HAP-1 (cell line): ENCODE results near the gene ATP1B2.
A peak's percentile ranks its signal among the peaks of the same experiment; 100 is the strongest.
"Not testable (repeated sequence)": the region's sequence is repeated elsewhere in the genome, so short reads cannot be mapped to it uniquely, and the experiment has no call there.

ENCODE experiments used
- DNase-seq, 2 experiments: peaks; one replicate each; pipeline ENCODE4 v3.0.0-alpha.2; 2016 to 2020; ENCODE audit warnings: low spot score in 2 of 2
- H3K27me3 ChIP-seq: fragments of 250-450 bp; sonication (Bioruptor Pico); 2 replicates; pipeline ENCODE4 v1.5.1; 2020; ENCODE audit warnings: low read depth, mild to moderate bottlenecking, moderate library complexity
- H3K36me3 ChIP-seq: fragments of 250-450 bp; sonication (Bioruptor Pico); replicated peaks from 2 replicates; pipeline ENCODE4 v1.5.1; 2020; ENCODE audit warnings: mild to moderate bottlenecking
- H3K4me1 ChIP-seq: fragments of 250-450 bp; sonication (Bioruptor Pico); 2 replicates; pipeline ENCODE4 v1.5.1; 2020; ENCODE audit warnings: mild to moderate bottlenecking
- H3K4me3 ChIP-seq: fragments of 250-450 bp; sonication (Bioruptor Pico); 2 replicates; pipeline ENCODE4 v1.5.1; 2020; ENCODE audit warnings: mild to moderate bottlenecking, moderate library complexity
- H3K9me3 ChIP-seq: fragments of 250-450 bp; sonication (Bioruptor Pico); 2 replicates; pipeline ENCODE4 v1.5.1; 2020; ENCODE audit warnings: mild to moderate bottlenecking, moderate library complexity
- in situ Hi-C: fragments of 300-500 bp; cut with MboI; formaldehyde crosslinking; loops from 3 replicates; pipeline ENCODE4 v1.14.3; 2020; ENCODE audit warnings: low sequenced_read_pairs, inconsistent platforms, mixed read lengths

The ATP1B2 gene, protein sequence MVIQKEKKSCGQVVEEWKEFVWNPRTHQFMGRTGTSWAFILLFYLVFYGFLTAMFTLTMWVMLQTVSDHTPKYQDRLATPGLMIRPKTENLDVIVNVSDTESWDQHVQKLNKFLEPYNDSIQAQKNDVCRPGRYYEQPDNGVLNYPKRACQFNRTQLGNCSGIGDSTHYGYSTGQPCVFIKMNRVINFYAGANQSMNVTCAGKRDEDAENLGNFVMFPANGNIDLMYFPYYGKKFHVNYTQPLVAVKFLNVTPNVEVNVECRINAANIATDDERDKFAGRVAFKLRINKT

GRCh38 chr17:7650509-7651096, at the start of gene ATP1B2:
Gene ATP1B2 (plus strand): TSS chr17:7650926. CDS start chr17:7651519, 593 bp downstream.
- Histone ChIP-seq H3K4me1 (peaks cover 6% of the 10 kb centered on the region), H3K36me3 (no peaks in the 10 kb centered on the region), H3K9me3 (no peaks in the 10 kb centered on the region), H3K27me3 (peaks cover 12% of the 10 kb centered on the region), H3K4me3 (peak within 1 kb of the TSS; percentile 36)
- DNase-seq: peak; percentile 84 to 95
- in situ Hi-C loops: no loop called here

DNA sequence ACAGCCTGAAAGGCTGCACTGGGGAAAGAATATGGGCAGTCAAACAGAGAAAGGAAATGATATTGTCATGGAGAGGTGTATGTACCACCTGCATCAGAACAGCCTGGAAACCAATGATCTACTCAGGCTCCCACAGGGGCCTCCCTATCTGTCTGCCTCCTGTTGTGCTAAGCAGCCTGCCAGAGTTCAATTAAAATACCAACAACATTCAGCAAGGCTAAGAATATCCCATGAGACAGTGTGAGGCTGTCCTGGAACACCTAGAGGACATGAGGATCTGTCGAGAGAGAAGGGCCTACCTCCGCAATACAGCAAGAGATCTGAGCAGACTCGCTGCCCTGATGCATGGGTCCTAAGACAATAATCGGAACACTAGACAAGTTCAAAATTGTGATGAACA, 44.4 kb upstream of the ATP1B2 start:
- no peak overlapping the region for H3K4me3 ChIP-seq
- H3K9me3 ChIP-seq: no peaks in the 10 kb centered on the region
- DNase-seq: no peak
- peaks cover 3% of the 10 kb centered on the region; the same call in 1 of the 2 replicates for H3K4me1 ChIP-seq
- in situ Hi-C loops: no loop called here
- peaks cover 49% of the 10 kb centered on the region for H3K36me3 ChIP-seq
- H3K27me3 ChIP-seq: no peaks in the 10 kb centered on the region

- H3K27me3 ChIP-seq: no peaks in the 10 kb centered on the region
- in situ Hi-C loops: no loop called here
- no peak for DNase-seq
- peaks cover 12% of the 10 kb centered on the region for H3K4me1 ChIP-seq
- peaks cover 16% of the 10 kb centered on the region for H3K36me3 ChIP-seq
- H3K9me3 ChIP-seq: no peaks in the 10 kb centered on the region
- no peak overlapping the region for H3K4me3 ChIP-seq
Observed at GRCh38 chr17:7610641-7611040, 40.1 kb upstream of the ATP1B2 start.

DNA sequence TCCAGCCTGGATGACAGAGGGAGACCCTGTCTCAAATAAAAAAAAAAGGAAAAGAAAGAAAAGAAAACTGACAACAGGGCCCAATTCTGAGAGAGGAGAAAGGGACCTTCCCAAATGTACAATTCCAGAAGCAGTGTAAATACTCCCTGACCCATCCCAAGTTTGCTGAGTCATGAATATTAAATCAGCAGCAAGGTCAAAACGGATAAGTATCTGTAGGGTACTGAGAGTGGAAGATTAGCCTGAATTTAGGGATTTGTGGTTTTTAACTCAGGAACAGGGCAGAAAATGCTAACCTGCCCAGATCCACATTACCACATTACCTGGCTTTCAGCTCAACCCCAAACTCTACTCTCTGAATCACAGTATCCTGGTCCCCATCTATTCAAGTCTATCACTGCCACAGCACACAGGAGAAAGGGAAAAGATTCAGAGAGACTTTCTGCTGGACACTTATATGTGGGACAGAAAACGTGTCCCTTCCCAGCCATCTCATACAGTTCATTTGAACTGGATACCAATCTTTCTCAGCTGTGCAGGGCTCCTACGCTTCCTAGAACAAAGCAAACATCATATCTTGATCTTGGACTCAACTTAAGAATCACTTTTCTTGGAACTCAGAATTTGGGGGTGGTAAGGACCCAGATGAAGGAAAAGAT, 39.0 kb upstream of the ATP1B2 start:
- in situ Hi-C loops: no loop called here
- H3K4me3 ChIP-seq: no peak overlapping the region

GRCh38 chr17:7612294-7612640, 38.5 kb upstream of the ATP1B2 start:
- Histone ChIP-seq H3K27me3 (no peaks in the 10 kb centered on the region), H3K4me3 (no peak overlapping the region)

More for the DNA sequence above, 39.0 kb upstream of the ATP1B2 start:
- Histone ChIP-seq H3K9me3 (no peaks in the 10 kb centered on the region), H3K27me3 (no peaks in the 10 kb centered on the region), H3K4me1 (peaks cover 12% of the 10 kb centered on the region), H3K36me3 (peaks cover 10% of the 10 kb centered on the region)
- no peak for DNase-seq

DNA sequence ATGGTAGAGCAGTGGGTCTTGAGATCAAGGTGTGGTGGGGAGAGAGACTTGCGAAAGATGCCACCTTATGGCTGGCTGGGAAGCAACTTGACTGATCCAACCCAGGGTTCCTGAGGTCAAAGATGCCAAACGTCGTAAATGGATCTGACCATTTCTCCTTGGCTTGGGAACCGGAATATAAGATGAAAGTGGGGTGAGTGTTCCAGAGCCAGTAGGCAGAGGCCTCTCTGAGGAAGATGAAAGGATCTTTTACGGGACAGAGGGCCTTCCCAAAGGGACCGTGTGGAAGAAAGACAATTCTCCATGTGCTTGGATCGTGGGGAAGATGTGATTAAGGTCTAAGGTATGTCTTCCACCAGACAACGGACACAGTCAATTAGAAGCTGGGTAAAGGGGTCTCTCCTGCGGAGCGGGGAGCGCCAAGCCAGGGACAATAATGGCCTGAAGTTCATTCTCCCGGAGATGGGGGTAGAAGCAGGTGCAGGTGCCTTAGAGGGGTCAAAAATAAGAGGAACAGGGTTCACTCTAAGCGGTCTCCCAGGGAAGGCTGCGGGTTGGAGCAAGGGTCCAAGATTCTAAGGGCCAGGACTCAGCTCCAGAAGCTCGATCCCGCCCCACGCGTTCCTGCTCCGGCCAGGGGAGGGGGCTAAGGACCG, 36.8 kb upstream of the ATP1B2 start:
- Histone ChIP-seq H3K27me3 (no peaks in the 10 kb centered on the region), H3K36me3 (peaks cover 10% of the 10 kb centered on the region), H3K4me3 (peak overlapping the region; percentile 61), H3K4me1 (peaks cover 12% of the 10 kb centered on the region), H3K9me3 (no peaks in the 10 kb centered on the region)
- in situ Hi-C loops: no loop called here
- no peak for DNase-seq

More at GRCh38 chr17:7612294-7612640, 38.5 kb upstream of the ATP1B2 start:
- in situ Hi-C loops: no loop called here
- DNase-seq: no peak
- peaks cover 10% of the 10 kb centered on the region for H3K36me3 ChIP-seq
- H3K9me3 ChIP-seq: no peaks in the 10 kb centered on the region
- peaks cover 12% of the 10 kb centered on the region for H3K4me1 ChIP-seq

DNA sequence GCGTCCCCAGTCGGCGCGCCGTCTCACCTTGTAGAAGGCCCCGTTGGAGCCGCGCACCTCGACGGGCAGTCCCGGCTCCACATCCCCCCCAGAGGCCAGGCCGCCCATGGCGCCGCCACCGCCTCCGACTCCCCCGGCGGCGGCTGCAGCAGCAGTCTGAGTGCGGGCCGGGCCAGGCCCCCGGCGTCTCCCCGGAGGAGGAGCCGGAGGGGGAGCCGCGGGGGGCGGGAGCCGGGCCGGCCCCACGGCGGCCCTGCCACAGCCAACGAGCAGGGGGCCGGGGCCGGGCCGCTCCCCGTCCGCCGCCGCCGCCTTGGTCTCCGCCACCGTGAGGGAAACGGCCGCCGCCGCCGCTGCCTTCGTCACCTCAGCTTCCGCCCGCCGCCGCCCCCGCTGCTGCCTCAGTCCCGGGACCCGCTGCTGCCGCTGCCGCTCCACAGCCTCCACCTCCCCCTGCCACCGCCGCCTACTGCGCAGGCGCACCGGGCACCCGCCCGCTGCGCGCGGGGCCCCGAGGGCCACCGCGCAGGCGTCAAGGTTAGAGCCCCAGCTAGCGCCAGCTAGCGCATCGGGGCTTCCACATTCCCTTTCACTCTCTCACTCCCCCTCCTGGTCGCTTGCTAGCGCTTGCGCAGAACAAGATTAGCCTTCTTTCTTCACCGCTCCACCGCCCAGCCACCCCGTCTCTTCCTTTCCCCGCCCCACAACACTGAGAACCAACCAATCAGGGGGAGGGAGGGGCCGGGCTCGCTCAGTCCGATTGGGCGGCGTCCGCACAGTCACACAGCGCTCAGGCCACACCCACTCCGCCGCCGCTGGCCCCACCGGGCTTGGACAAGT, 36.1 kb upstream of the ATP1B2 start, which contains the start of gene FXR2:
TSS of gene FXR2 (minus strand) at position 473 of the 840 bp plus-strand sequence. CDS start at position 108, 365 bp downstream.
- Histone ChIP-seq H3K27me3 (no peaks in the 10 kb centered on the region), H3K9me3 (no peaks in the 10 kb centered on the region), H3K4me3 (peak within 1 kb of the TSS; percentile 61), H3K36me3 (peaks cover 6% of the 10 kb centered on the region), H3K4me1 (peaks cover 9% of the 10 kb centered on the region)
- in situ Hi-C loops: no loop called here
- DNase-seq: peak; percentile 100

DNA sequence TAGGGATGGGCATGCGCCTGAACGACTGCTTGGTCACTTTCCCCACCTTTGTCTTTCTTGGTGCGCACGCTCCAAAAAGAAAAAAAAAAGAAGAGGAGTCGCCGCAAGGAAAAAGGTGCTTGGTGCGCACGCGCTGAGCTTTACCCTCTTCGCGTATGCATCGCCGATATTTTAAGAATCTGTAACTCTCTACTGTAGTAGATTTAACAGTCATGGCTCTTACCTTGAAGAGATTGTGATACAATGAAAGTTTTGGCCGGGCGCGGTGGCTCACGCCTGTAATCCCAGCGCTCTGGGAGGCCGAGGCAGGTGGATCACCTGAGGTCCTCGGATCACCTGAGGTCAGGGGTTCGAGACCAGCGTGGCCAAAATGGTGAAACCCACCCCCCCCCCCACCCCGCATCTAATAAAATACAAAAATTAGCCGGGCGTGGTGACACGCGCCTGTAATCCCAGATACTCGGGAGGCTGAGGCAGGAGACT, 35.4 kb upstream of the ATP1B2 start:
- DNase-seq: no peak
- Histone ChIP-seq H3K9me3 (no peaks in the 10 kb centered on the region), H3K36me3 (peaks cover 6% of the 10 kb centered on the region), H3K4me3 (peak overlapping the region; percentile 34), H3K27me3 (no peaks in the 10 kb centered on the region), H3K4me1 (peaks cover 9% of the 10 kb centered on the region)
- in situ Hi-C loops: no loop called here

- Histone ChIP-seq H3K36me3 (no peaks in the 10 kb centered on the region), H3K9me3 (no peaks in the 10 kb centered on the region), H3K27me3 (no peaks in the 10 kb centered on the region), H3K4me1 (no peaks in the 10 kb centered on the region; the same call in 1 of the 2 replicates), H3K4me3 (no peak overlapping the region)
- in situ Hi-C loops: no loop called here
- no peak for DNase-seq
Observed at GRCh38 chr17:7618608-7619007, 32.1 kb upstream of the ATP1B2 start.

GRCh38 chr17:7620835-7621234, 29.9 kb upstream of the ATP1B2 start:
- no peaks in the 10 kb centered on the region for H3K27me3 ChIP-seq
- no peaks in the 10 kb centered on the region for H3K36me3 ChIP-seq
- in situ Hi-C loops: no loop called here
- DNase-seq: no peak
- H3K4me3 ChIP-seq: no peak overlapping the region
- no peaks in the 10 kb centered on the region for H3K9me3 ChIP-seq
- no peaks in the 10 kb centered on the region for H3K4me1 ChIP-seq

GRCh38 chr17:7623661-7624060, 27.1 kb upstream of the ATP1B2 start:
- in situ Hi-C loops: no loop called here
- DNase-seq: no peak
- Histone ChIP-seq H3K9me3 (no peaks in the 10 kb centered on the region), H3K36me3 (peaks cover 4% of the 10 kb centered on the region; the same call in 1 of the 2 replicates), H3K4me1 (peaks cover 4% of the 10 kb centered on the region; the same call in 1 of the 2 replicates), H3K27me3 (no peaks in the 10 kb centered on the region), H3K4me3 (no peak overlapping the region)

DNA sequence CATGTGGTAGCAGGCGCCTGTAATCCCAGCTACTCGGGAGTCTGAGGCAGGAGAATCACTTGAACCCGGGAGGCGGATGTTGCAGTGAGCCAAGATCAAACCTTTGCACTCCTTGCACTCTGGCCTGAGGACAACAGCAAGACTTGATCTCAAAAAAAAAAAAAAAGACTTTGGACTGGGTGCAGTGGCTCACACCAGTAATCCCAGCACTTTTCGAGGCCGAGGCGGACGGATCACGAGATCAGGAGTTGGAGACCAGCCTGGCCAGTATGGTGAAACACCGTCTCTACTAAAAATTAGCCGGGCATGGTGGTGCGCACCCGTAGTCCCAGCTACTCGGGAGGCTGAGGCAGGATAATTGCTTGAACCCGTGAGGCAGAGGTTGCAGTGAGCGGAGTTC, 25.0 kb upstream of the ATP1B2 start:
- in situ Hi-C loops, H3K27me3 ChIP-seq, H3K4me1 ChIP-seq: not testable (repeated sequence)

GRCh38 chr17:7626307-7626706, 24.4 kb upstream of the ATP1B2 start:
- H3K27me3 ChIP-seq: no peaks in the 10 kb centered on the region
- no peaks in the 10 kb centered on the region for H3K9me3 ChIP-seq
- DNase-seq: no peak
- peak overlapping the region; percentile 73 for H3K4me3 ChIP-seq
- H3K36me3 ChIP-seq: peaks cover 4% of the 10 kb centered on the region; the same call in 1 of the 2 replicates
- peaks cover 4% of the 10 kb centered on the region; the same call in 1 of the 2 replicates for H3K4me1 ChIP-seq
- in situ Hi-C loops: no loop called here

More for the DNA sequence above, 25.0 kb upstream of the ATP1B2 start:
- DNase-seq, H3K36me3 ChIP-seq, H3K9me3 ChIP-seq, H3K4me3 ChIP-seq: not testable (repeated sequence)
